Gastrocnemius medialis (tissue), 4 donors: ENCODE measurements around the gene MUC5B.

ENCODE experiments used
- CTCF ChIP-seq, 5 experiments: fragments of 450-650 bp in 3 of 5; fragments of 200-600 bp in 2 of 5; sonication (generic) in 2 of 5; IDR thresholded peaks in 4 of 5; conservative IDR thresholded peaks in 1 of 5; 1 replicate in 4 of 5; 2 replicates in 1 of 5; pipeline ENCODE4 v1.5.1; 2016 to 2019; ENCODE audit warnings: antibody characterized with exemption in 5 of 5, mild to moderate bottlenecking in 3 of 5, moderate library complexity in 3 of 5
- POLR2A ChIP-seq, 2 donors: fragments of 450-650 bp; IDR thresholded peaks; one replicate each; pipeline ENCODE4 v1.6.1; 2017; ENCODE audit warnings: antibody characterized with exemption in 2 of 2, mild to moderate bottlenecking in 2 of 2, moderate library complexity in 2 of 2

GRCh38 chr11:1238767-1239595 lies 16.1 kb downstream of the MUC5B start:
- TF ChIP-seq POLR2A (IDR thresholded peaks at IDR 0.05) (no peak), CTCF (IDR thresholded peaks at IDR 0.05 in 4 of 5, conservative IDR thresholded peaks at IDR 0.05 in 1 of 5) (no peak)
